T-cell (primary cell): Measurements from ENCODE around the gene L3MBTL4. TPM values are rescaled to one million over a fixed set of nuclear protein-coding genes. Genes with fewer than 3 reads are reported as not detected.

Experiments used
- ATAC-seq, 4 experiments: fragments of 200-7000 bp in 3 of 4; fragments of 150-1000 bp in 1 of 4; cut with Tn5 transposase; replicated peaks in 1 of 4; 1 replicate in 3 of 4; 2 replicates in 1 of 4; pipeline ENCODE4 v1.10.0; 2021; ENCODE audit warnings: moderate library complexity in 3 of 4, mild to moderate bottlenecking in 2 of 4, moderate number of reproducible peaks in 1 of 4
- CTCF ChIA-PET, 2 donors: fragments of 300-600 bp; sonication (Branson Sonifier 250); formaldehyde crosslinking; loops; one replicate each; lab custom pipeline; 2022; ENCODE audit warnings: antibody characterized with exemption in 2 of 2; lab: Charles Lee
- POLR2A ChIA-PET, 2 donors: fragments of 300-600 bp; sonication (Branson Sonifier 250); formaldehyde crosslinking; loops; one replicate each; lab custom pipeline; 2022; ENCODE audit warnings: antibody characterized with exemption in 2 of 2; lab: Charles Lee
- DNase-seq, 35 experiments: peaks; one replicate each; pipeline versions ENCODE4 v3.0.0 to v3.0.0-alpha.2; 2013 to 2023
- H3K27ac ChIP-seq: one replicate; pipeline ENCODE4 v1.5.1; 2013; ENCODE audit warnings: low read length
- H3K27me3 ChIP-seq, 2 experiments: replicated peaks in 1 of 2; 1 replicate in 1 of 2; 2 replicates in 1 of 2; pipeline versions ENCODE4 v1.6.1 to v1.7.0; 2013; ENCODE audit warnings: low read length in 1 of 2, mixed read lengths in 1 of 2; ENCODE audit not compliant: control insufficient read depth in 2 of 2, insufficient read depth in 2 of 2; ENCODE audit errors: extremely low read depth in 1 of 2
- H3K36me3 ChIP-seq, 2 donors: 1 replicate in 1 of 2; 2 replicates in 1 of 2; pipeline versions ENCODE4 v1.6.1 to v1.7.0; 2013; ENCODE audit warnings: low read length in 1 of 2; ENCODE audit not compliant: control insufficient read depth in 2 of 2, insufficient read depth in 1 of 2; ENCODE audit errors: extremely low read depth in 1 of 2
- H3K4me1 ChIP-seq, 2 experiments: 1 replicate in 1 of 2; 2 replicates in 1 of 2; pipeline versions ENCODE4 v1.6.1 to v1.7.0; 2013; ENCODE audit warnings: low read length in 2 of 2, mixed read lengths in 1 of 2; ENCODE audit not compliant: insufficient read depth in 2 of 2, control insufficient read depth in 1 of 2; ENCODE audit errors: extremely low read depth in 1 of 2
- H3K4me3 ChIP-seq, 2 donors: 1 replicate in 1 of 2; 2 replicates in 1 of 2; pipeline versions ENCODE4 v1.5.1 to v1.7.0; 2013; ENCODE audit warnings: mild to moderate bottlenecking in 2 of 2, low read length in 1 of 2, moderate library complexity in 1 of 2; ENCODE audit not compliant: control insufficient read depth in 1 of 2; ENCODE audit errors: extremely low read depth in 1 of 2
- H3K9me3 ChIP-seq: 2 replicates; pipeline ENCODE4 v1.7.0; 2013
- H3K27ac Mint-ChIP-seq, 2 donors: one replicate each; pipeline ENCODE4 v1.8.0; 2020 to 2021; ENCODE audit warnings: mild to moderate bottlenecking in 2 of 2, mixed read lengths in 2 of 2
- H3K27me3 Mint-ChIP-seq, 2 donors: one replicate each; pipeline ENCODE4 v1.8.0; 2021 to 2022; ENCODE audit warnings: mixed read lengths in 2 of 2
- H3K36me3 Mint-ChIP-seq: one replicate; pipeline ENCODE4 v1.8.0; 2021; ENCODE audit warnings: mixed read lengths
- H3K4me1 Mint-ChIP-seq, 3 donors: one replicate each; pipeline ENCODE4 v1.8.0; 2020 to 2022; ENCODE audit warnings: mixed read lengths in 3 of 3, mild to moderate bottlenecking in 1 of 3
- H3K4me3 Mint-ChIP-seq, 3 donors: one replicate each; pipeline ENCODE4 v1.8.0; 2020 to 2022; ENCODE audit warnings: mild to moderate bottlenecking in 3 of 3, mixed read lengths in 3 of 3, moderate library complexity in 3 of 3
- H3K9me3 Mint-ChIP-seq, 3 donors: one replicate each; pipeline ENCODE4 v1.8.0; 2020 to 2022; ENCODE audit warnings: mixed read lengths in 3 of 3
- WGBS: methylation state at CpG from one replicate; pipeline ENCODE4 v1.1.5; 2013; ENCODE audit warnings: missing lambda C conversion rate; ENCODE audit not compliant: insufficient coverage; 5-methylcytosine and 5-hydroxymethylcytosine counted together
- total RNA-seq, 35 experiments: library from RNA in 6 of 35; stranded (reverse) in 6 of 35; fragments of 120-200 nt in 1 of 35; gene quantifications; one replicate each; pipeline versions ENCODE4 v1.2.1 to v1.2.4 and lab custom pipeline; 2013 to 2026

The L3MBTL4 gene
- total RNA-seq, 5 donors from 2014 or later (not counting 1 experiment from before 2014, with no cell fraction given), result 0.58 to 1.6 (median 0.83) TPM

DNA sequence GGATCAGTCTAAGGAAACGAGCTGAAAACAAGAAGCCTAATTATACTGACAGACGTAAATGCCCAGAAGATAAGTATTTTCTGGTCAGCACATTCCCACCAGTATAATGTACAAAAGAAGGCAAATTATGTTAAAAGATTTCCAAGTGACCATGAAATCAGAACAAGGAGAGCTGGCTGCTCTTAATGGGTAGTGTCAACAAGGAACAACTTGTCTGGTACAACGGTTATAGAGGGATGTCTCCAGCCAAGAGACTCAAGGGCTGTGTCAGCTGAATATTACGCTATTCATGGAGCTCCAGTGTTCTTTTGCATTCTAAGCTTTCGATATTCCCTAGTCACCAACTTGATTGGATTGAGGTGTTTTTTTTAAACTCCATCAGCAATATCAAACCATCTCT lies 8.6 kb upstream of the L3MBTL4 start:
- no peak for DNase-seq
- Mint-ChIP-seq H3K4me3 (no peak overlapping the region), H3K9me3 (peaks cover 0 to 5% (median 0%) of the 10 kb centered on the region in 3 donors), H3K27ac (no peak overlapping the region), H3K36me3 (no peaks in the 10 kb centered on the region), H3K4me1 (no peaks in the 10 kb centered on the region), H3K27me3 (no peaks in the 10 kb centered on the region)
- H3K27ac ChIP-seq, result no peak overlapping the region
- POLR2A ChIA-PET, result no interaction called here
- CTCF ChIA-PET, result no interaction called here
- WGBS, result no CpG with 5 or more reads among the region's 5 CpGs
- no peaks in the 10 kb centered on the region for H3K9me3 ChIP-seq
- ATAC-seq, result no peak
- no peak overlapping the region for H3K4me3 ChIP-seq
- no peaks in the 10 kb centered on the region for H3K36me3 ChIP-seq
- no peaks in the 10 kb centered on the region for H3K4me1 ChIP-seq
- H3K27me3 ChIP-seq, result no peaks in the 10 kb centered on the region

GRCh38 chr18:6414118-6414722 lies 491 bp downstream of the L3MBTL4 start:
- Mint-ChIP-seq H3K27me3 (peaks cover 21 to 34% of the 10 kb centered on the region in 2 donors), H3K9me3 (peaks cover 0 to 5% (median 2%) of the 10 kb centered on the region in 3 donors), H3K27ac (no peak overlapping the region), H3K4me1 (peaks cover 10 to 13% (median 12%) of the 10 kb centered on the region in 3 donors), H3K4me3 (peak overlapping the region in 1 of 3 donors; percentile 60), H3K36me3 (no peaks in the 10 kb centered on the region)
- peaks cover 0 to 4% of the 10 kb centered on the region in 2 experiments for H3K4me1 ChIP-seq
- no peaks in the 10 kb centered on the region for H3K9me3 ChIP-seq
- ChIA-PET CTCF (no interaction called here), POLR2A (no interaction called here)
- H3K27me3 ChIP-seq, result peaks cover 8 to 15% of the 10 kb centered on the region in 2 experiments
- DNase-seq (peak in 21 of 35 experiments; percentile 0 to 54 (median 13)), ATAC-seq (peak in 3 of 4 experiments; percentile 36 to 59 (median 58))
- WGBS, result 4% methylated on average over 58 of the region's 68 CpGs
- H3K4me3 ChIP-seq, result no peak overlapping the region
- H3K36me3 ChIP-seq, result no peaks in the 10 kb centered on the region
- H3K27ac ChIP-seq, result no peak overlapping the region

DNA sequence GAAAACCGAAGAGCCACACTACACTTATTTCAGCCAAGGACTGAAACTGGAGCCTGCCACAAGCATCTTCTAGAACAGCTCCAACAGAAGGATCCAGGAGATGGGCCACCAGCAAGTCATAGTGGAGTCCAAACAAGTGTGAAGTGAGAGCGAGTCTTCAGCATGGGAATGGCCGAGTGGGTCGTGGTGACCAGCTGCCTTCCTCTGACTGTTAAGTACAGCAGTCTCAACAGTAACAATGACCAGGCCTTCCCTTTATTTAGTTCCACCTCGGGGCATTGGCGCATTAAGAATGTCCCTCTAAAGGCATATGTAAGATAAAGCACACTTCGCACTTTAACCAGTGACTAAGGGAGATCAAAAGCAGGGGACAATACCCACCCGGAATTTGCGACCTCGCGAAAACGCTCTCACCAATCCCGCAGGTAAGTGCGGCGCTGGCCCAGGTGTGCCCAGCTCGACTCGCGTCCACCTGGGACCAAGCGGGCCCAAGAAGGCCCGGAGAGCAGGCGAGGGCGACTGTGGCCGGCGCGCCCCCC lies 1.1 kb downstream of the L3MBTL4 start:
- DNase-seq (no peak), ATAC-seq (no peak)
- no peak overlapping the region for H3K27ac ChIP-seq
- ChIA-PET CTCF (no interaction called here), POLR2A (no interaction called here)
- Mint-ChIP-seq H3K4me1 (peaks cover 10 to 13% (median 12%) of the 10 kb centered on the region in 3 donors), H3K4me3 (peak overlapping the region; percentile 43 to 68 (median 60)), H3K27ac (peak overlapping the region in 1 of 2 donors; percentile 25), H3K9me3 (peaks cover 0 to 2% (median under 1%) of the 10 kb centered on the region in 3 donors), H3K36me3 (no peaks in the 10 kb centered on the region), H3K27me3 (peaks cover 21 to 34% of the 10 kb centered on the region in 2 donors)
- 43% methylated on average over 24 of the region's 25 CpGs for WGBS
- peaks cover 8 to 15% of the 10 kb centered on the region in 2 experiments for H3K27me3 ChIP-seq
- no peaks in the 10 kb centered on the region for H3K36me3 ChIP-seq
- H3K4me1 ChIP-seq, result peaks cover 0 to 4% of the 10 kb centered on the region in 2 experiments
- no peaks in the 10 kb centered on the region for H3K9me3 ChIP-seq
- H3K4me3 ChIP-seq, result no peak overlapping the region

- ATAC-seq (no peak), DNase-seq (no peak)
- H3K36me3 Mint-ChIP-seq, result no peaks in the 10 kb centered on the region
- Histone ChIP-seq H3K4me1 (peaks cover 0 to 4% of the 10 kb centered on the region in 2 experiments), H3K27ac (no peak overlapping the region), H3K27me3 (peaks cover 8 to 15% of the 10 kb centered on the region in 2 experiments), H3K36me3 (no peaks in the 10 kb centered on the region), H3K9me3 (no peaks in the 10 kb centered on the region), H3K4me3 (no peak overlapping the region)
- peaks cover 0 to 2% (median 0%) of the 10 kb centered on the region in 3 donors for H3K9me3 Mint-ChIP-seq
- peaks cover 21 to 34% of the 10 kb centered on the region in 2 donors for H3K27me3 Mint-ChIP-seq
- ChIA-PET POLR2A (no interaction called here), CTCF (no interaction called here)
- H3K4me1 Mint-ChIP-seq, result peaks cover 10 to 13% (median 12%) of the 10 kb centered on the region in 3 donors
- H3K27ac Mint-ChIP-seq, result no peak overlapping the region
- no CpG with 5 or more reads among the region's 3 CpGs for WGBS
- H3K4me3 Mint-ChIP-seq, result peak overlapping the region; percentile 41 to 68 (median 60)
Measured at GRCh38 chr18:6412933-6413472, 1.7 kb downstream of the L3MBTL4 start.

- CTCF ChIA-PET, result interaction anchor here in 1 of 2 donors (0.5 kb wide), 1 partner anchor 222 kb away, joined by 3 read pairs; no protein-coding TSS in a partner anchor
- H3K27ac Mint-ChIP-seq, result no peak overlapping the region
- peaks cover 0 to 4% of the 10 kb centered on the region in 2 experiments for H3K4me1 ChIP-seq
Measured at GRCh38 chr18:6411382-6411781, 3.3 kb downstream of the L3MBTL4 start.

GRCh38 chr18:6409933-6410332 lies 4.8 kb downstream of the L3MBTL4 start:
- ATAC-seq (no peak), DNase-seq (no peak)
- 86% methylated on average over 5 of the region's 7 CpGs for WGBS
- H3K27me3 Mint-ChIP-seq, result peaks cover 13 to 20% of the 10 kb centered on the region in 2 donors
- Histone ChIP-seq H3K9me3 (no peaks in the 10 kb centered on the region), H3K27ac (no peak overlapping the region), H3K27me3 (peaks cover 8 to 12% of the 10 kb centered on the region in 2 experiments), H3K36me3 (no peaks in the 10 kb centered on the region), H3K4me3 (no peak overlapping the region), H3K4me1 (peaks cover 0 to 4% of the 10 kb centered on the region in 2 experiments)
- CTCF ChIA-PET, result no interaction called here
- H3K9me3 Mint-ChIP-seq, result peaks cover 0 to 2% (median 0%) of the 10 kb centered on the region in 3 donors
- H3K27ac Mint-ChIP-seq, result no peak overlapping the region
- H3K36me3 Mint-ChIP-seq, result no peaks in the 10 kb centered on the region
- no peak overlapping the region for H3K4me3 Mint-ChIP-seq
- peaks cover 6 to 7% (median 7%) of the 10 kb centered on the region in 3 donors for H3K4me1 Mint-ChIP-seq
- POLR2A ChIA-PET, result no interaction called here

More at GRCh38 chr18:6411382-6411781, 3.3 kb downstream of the L3MBTL4 start:
- no peak overlapping the region for H3K27ac ChIP-seq
- H3K27me3 Mint-ChIP-seq, result peaks cover 21 to 34% of the 10 kb centered on the region in 2 donors
- DNase-seq (no peak), ATAC-seq (no peak)
- H3K4me3 Mint-ChIP-seq, result no peak overlapping the region
- H3K4me1 Mint-ChIP-seq, result peaks cover 10 to 13% (median 12%) of the 10 kb centered on the region in 3 donors
- no peaks in the 10 kb centered on the region for H3K9me3 ChIP-seq
- H3K9me3 Mint-ChIP-seq, result peaks cover 0 to 2% (median 0%) of the 10 kb centered on the region in 3 donors
- no peak overlapping the region for H3K4me3 ChIP-seq
- WGBS, result 26% methylated on average over 2 of the region's 5 CpGs
- H3K27me3 ChIP-seq, result peaks cover 8 to 15% of the 10 kb centered on the region in 2 experiments
- H3K36me3 Mint-ChIP-seq, result no peaks in the 10 kb centered on the region
- no peaks in the 10 kb centered on the region for H3K36me3 ChIP-seq
- POLR2A ChIA-PET, result no interaction called here
